ENCODE results near the gene PIGA. TPM values are rescaled to one million over a fixed set of nuclear protein-coding genes. Genes with fewer than 3 reads are reported as not detected.
A peak's percentile ranks its signal among the peaks of the same experiment; 100 is the strongest.

PIGA gene
- polyA plus RNA-seq, 3 donors: 6.3 to 36.1 (median 6.4) TPM

GRCh38 chrX:15344106-15344505 is 8.8 kb upstream of the PIGA start:
- peaks cover 3 to 37% of the 10 kb centered on the region in 2 donors for H3K27me3 ChIP-seq (ENCODE audit: control insufficient read depth in 2 of 2, insufficient read depth in 2 of 2, low read length in 2 of 2)
- H3K4me3 ChIP-seq (replicated peaks in 1 of 3; ENCODE audit: low read depth in 2 of 3, low read length in 3 of 3): no peak overlapping the region
- H2AFZ ChIP-seq (ENCODE audit: insufficient read depth, low read depth, low read length, poor library complexity, severe bottlenecking): no peak overlapping the region
- no peaks in the 10 kb centered on the region for H3K79me2 ChIP-seq (ENCODE audit: insufficient read depth, low read length)
- Mint-ChIP-seq H3K27ac (no peak overlapping the region), H3K4me1 (peaks cover under 1% of the 10 kb centered on the region), H3K27me3 (ENCODE audit: low read depth in 3 of 3) (peaks cover 8 to 24% (median 15%) of the 10 kb centered on the region in 3 donors), H3K4me3 (no peak overlapping the region), H3K36me3 (no peaks in the 10 kb centered on the region), H3K9me3 (peaks cover 0 to 2% (median 0%) of the 10 kb centered on the region in 7 donors)
- no peaks in the 10 kb centered on the region for H3K36me3 ChIP-seq (replicated peaks in 1 of 2; ENCODE audit: control insufficient read depth in 1 of 2, insufficient read depth in 2 of 2, low read length in 2 of 2)
- intact Hi-C loops (cut with micrococcal nuclease): loop anchor here in 1 of 2 donors (10.0 kb wide), 1 partner anchor 121 kb away; no protein-coding TSS in a partner anchor
- H3K4me2 ChIP-seq (replicated peaks; ENCODE audit: extremely low read depth, low read length, poor library complexity, severe bottlenecking): no peak overlapping the region
- H3K9me3 ChIP-seq (replicated peaks in 1 of 2; ENCODE audit: control insufficient read depth in 1 of 2, insufficient read depth in 1 of 2, low read length in 2 of 2): no peaks in the 10 kb centered on the region
- no peak for DNase-seq
- H3K4me1 ChIP-seq (ENCODE audit: control insufficient read depth in 1 of 2, insufficient read depth in 2 of 2, low read length in 2 of 2): no peaks in the 10 kb centered on the region
- no peaks in the 10 kb centered on the region for H4K20me1 ChIP-seq (ENCODE audit: insufficient read depth, low read length)
- no peak overlapping the region for H3K27ac ChIP-seq (ENCODE audit: low read depth in 1 of 2, low read length in 2 of 2)
- H3K9ac ChIP-seq (ENCODE audit: insufficient read depth, low read length, poor library complexity, severe bottlenecking): no peak overlapping the region
- no peak for TF ChIP-seq CTCF (IDR thresholded peaks at IDR 0.05)

GRCh38 chrX:15343075-15343476 is 7.8 kb upstream of the PIGA start:
- H3K27ac ChIP-seq (ENCODE audit: low read depth in 1 of 2, low read length in 2 of 2): no peak overlapping the region
- H3K27me3 ChIP-seq (ENCODE audit: control insufficient read depth in 2 of 2, insufficient read depth in 2 of 2, low read length in 2 of 2): peaks cover 3 to 45% of the 10 kb centered on the region in 2 donors
- WGBS (ENCODE audit: insufficient coverage): no CpG with 5 or more reads among the region's 5 CpGs
- intact Hi-C loops (cut with micrococcal nuclease): loop anchor here in 1 of 2 donors (10.0 kb wide), 1 partner anchor 122 kb away; no protein-coding TSS in a partner anchor
- DNase-seq: peak in 1 of 3 donors; percentile 12
- H3K9me3 ChIP-seq (replicated peaks in 1 of 2; ENCODE audit: control insufficient read depth in 1 of 2, insufficient read depth in 1 of 2, low read length in 2 of 2): no peaks in the 10 kb centered on the region
- H3K4me3 Mint-ChIP-seq: no peak overlapping the region
- H3K36me3 Mint-ChIP-seq: no peaks in the 10 kb centered on the region
- H3K9me3 Mint-ChIP-seq: peaks cover 0 to 2% (median 0%) of the 10 kb centered on the region in 7 donors
- no peak overlapping the region for H3K4me3 ChIP-seq (replicated peaks in 1 of 3; ENCODE audit: low read depth in 2 of 3, low read length in 3 of 3)
- no peak overlapping the region for H3K27ac Mint-ChIP-seq
- H3K4me1 ChIP-seq (ENCODE audit: control insufficient read depth in 1 of 2, insufficient read depth in 2 of 2, low read length in 2 of 2): no peaks in the 10 kb centered on the region
- H3K4me2 ChIP-seq (replicated peaks; ENCODE audit: extremely low read depth, low read length, poor library complexity, severe bottlenecking): no peak overlapping the region
- no peak for TF ChIP-seq CTCF (IDR thresholded peaks at IDR 0.05)
- H3K4me1 Mint-ChIP-seq: no peaks in the 10 kb centered on the region
- no peaks in the 10 kb centered on the region for H3K79me2 ChIP-seq (ENCODE audit: insufficient read depth, low read length)
- no peak overlapping the region for H3K9ac ChIP-seq (ENCODE audit: insufficient read depth, low read length, poor library complexity, severe bottlenecking)
- no peak overlapping the region for H2AFZ ChIP-seq (ENCODE audit: insufficient read depth, low read depth, low read length, poor library complexity, severe bottlenecking)
- peaks cover 8 to 25% (median 17%) of the 10 kb centered on the region in 3 donors for H3K27me3 Mint-ChIP-seq (ENCODE audit: low read depth in 3 of 3)
- H4K20me1 ChIP-seq (ENCODE audit: insufficient read depth, low read length): no peaks in the 10 kb centered on the region
- H3K36me3 ChIP-seq (replicated peaks in 1 of 2; ENCODE audit: control insufficient read depth in 1 of 2, insufficient read depth in 2 of 2, low read length in 2 of 2): no peaks in the 10 kb centered on the region

Measured in CD14-positive monocyte (primary cell).